NCI-H2029 treated with DMSO at 0.1 percent for 48 hours (cell line): Measurements from ENCODE around the gene CHD2.
A peak's percentile ranks its signal among the peaks of the same experiment; 100 is the strongest.
"Not testable (repeated sequence)": the region's sequence is repeated elsewhere in the genome, so short reads cannot be mapped to it uniquely, and the experiment has no call there.

ENCODE experiments used
- DNase-seq: peaks from one replicate; lab custom pipeline; 2025; lab: John Stamatoyannopoulos, UW

Gene CHD2

GRCh38 chr15:93049914-93050578 lies 149.9 kb downstream of the CHD2 start:
- DNase-seq, result peak; percentile 39

DNA sequence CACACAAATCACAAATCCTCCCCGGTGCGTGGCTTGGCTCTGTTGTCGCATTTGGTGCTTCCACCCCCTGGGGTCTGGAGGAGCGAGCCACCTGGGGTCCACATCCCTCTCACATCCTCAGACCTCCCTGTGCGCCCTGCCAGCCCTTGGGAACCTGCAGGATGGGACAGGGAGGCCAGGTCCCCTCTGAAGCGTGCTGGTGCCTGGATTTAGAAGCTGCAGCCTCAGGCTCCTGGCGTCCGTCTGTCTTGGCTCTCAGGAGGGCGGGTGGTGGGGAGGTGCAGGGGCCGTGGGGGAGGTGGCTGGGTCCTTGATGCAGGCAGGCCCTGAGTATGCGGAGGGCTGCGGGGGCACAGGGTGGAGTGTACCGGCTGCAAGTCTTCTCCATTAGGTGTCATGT lies 150.5 kb downstream of the CHD2 start:
- DNase-seq, result no peak

GRCh38 chr15:93051236-93052089 lies 151.3 kb downstream of the CHD2 start:
- DNase-seq, result no peak

DNA sequence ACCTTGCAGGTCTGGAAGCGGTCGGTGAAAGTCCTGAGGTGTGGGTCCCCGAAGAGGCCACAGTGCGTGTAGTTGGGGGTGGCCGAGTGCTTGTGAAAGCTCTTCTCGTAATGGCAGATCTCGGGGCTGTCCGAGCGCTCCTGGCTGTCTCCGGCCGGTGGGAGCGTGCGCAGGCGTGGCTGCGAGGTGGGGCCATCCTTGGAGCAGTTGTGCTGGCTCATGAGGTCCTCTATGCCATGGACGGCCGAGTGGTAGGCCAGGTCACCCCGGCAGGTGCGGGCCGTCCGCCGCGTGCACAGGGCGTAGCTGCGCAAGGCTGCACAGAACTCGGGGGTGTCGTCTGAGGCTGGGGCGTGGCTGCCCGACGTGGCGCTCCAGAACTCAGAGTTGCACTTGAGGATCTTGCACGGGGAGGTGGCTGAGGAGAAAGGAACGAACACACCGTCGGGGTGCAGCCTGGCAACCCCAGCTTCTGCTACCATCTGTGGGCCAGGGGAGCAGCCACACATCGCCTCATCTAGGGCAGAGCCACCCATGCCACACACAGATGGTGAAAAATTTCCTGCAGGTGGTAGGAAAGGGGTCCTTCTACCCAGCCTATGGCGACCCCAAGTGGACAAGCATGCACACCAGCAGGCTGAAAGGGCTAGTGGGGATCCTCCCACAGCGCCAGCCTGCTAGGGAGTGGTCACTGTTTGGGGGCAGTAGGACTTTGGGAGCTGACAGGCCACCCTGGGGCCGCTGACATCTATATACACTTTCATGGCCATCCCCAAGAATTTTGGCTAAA lies 152.2 kb downstream of the CHD2 start:
- DNase-seq, result no peak

GRCh38 chr15:93055211-93055610 lies 155.1 kb downstream of the CHD2 start:
- no peak for DNase-seq

DNA sequence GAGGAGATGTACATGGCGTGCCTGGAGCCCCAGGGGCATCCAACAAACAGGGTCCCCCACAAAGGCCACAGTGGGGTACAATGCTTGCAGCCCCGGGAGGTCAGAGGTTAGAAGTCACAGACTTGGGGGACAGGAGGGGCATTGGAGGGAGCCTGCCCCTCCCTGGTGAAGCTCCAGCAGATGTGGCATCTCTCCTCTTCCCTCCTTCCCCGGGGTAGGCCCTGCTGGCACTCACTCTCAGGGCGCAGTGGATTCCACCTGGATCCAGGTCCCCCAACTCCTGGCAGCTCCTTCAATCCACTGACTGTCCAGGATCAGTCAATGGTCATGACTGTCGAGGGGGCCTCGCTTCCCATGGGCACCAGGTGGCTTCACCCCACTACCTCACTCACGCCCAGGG lies 156.7 kb downstream of the CHD2 start:
- no peak for DNase-seq

DNA sequence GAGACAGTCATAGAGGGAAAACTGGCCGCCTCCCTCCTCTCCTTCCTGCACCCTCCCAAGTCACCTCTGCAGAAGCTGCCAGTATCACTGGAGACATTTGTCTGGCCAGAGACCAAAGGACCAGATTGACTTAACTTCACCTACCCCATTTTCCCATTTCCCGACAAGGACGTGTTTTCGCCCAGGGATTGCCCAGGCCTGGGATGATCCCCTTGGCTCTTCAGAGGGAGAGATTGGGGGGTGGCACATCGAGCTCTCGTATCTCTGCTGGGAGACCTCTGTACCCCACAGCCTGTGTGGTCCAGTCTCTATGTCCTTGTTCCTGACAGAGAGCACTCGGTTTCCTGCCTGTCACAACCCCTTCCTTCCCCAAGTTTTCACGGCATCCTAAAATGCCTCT lies 157.5 kb downstream of the CHD2 start:
- no peak for DNase-seq

GRCh38 chr15:93058128-93058527 lies 158.0 kb downstream of the CHD2 start:
- no peak for DNase-seq

- no peak for DNase-seq
These were observed 158.8 kb downstream of the CHD2 start for GRCh38 chr15:93058904-93059427.

- DNase-seq, result no peak
These were observed 159.3 kb downstream of the CHD2 start for GRCh38 chr15:93059442-93059841.

GRCh38 chr15:93060336-93061248 lies 160.5 kb downstream of the CHD2 start:
- no peak for DNase-seq

- not testable (repeated sequence) for DNase-seq
These were observed 162.6 kb downstream of the CHD2 start for GRCh38 chr15:93062628-93063261.

GRCh38 chr15:93063262-93063671 lies 163.1 kb downstream of the CHD2 start:
- no peak for DNase-seq

- DNase-seq, result no peak
These were observed 163.9 kb downstream of the CHD2 start for GRCh38 chr15:93063796-93064690.

- no peak for DNase-seq
These were observed 165.5 kb downstream of the CHD2 start for GRCh38 chr15:93065641-93066045.

GRCh38 chr15:93066224-93066681 lies 166.1 kb downstream of the CHD2 start:
- no peak for DNase-seq

DNA sequence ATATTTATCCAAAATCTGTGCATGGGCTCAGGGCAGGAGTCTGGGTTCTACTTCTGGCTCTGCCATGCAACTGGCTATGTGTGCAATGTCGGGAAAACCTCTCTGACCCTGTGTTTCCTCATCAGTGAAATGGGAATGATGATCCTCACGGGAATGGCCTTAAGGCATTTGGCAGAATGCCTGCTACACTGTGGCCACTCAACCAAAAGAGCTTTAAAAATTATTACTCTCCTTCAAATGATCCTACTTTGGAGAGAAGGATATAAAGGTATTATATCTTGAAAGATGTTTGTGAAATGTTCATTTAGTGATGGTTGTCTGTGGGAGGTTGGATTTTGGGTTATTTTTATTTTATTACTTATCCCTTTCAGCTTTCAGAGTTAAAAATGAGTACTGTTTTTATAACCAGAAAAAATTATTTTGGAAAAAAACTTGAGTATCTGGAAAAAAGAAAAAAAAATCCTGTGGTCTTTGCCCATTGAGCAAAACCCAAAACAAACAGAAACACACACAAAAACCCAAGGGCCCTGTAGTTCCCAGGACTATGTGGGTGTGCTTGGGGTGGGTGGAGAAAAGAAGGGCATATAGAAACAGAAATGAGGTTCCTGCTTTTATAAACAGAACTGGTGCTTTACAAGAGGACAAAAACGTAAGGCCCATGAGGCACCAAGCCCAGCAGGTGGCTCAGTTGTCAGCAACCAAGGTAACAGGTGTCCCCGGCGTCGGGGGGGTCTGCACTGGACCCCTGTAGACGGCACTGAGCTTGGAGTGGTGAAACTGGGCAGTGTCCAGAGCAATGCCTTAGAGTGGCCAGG lies 166.9 kb downstream of the CHD2 start:
- DNase-seq, result no peak

GRCh38 chr15:93067649-93068085 lies 167.5 kb downstream of the CHD2 start:
- DNase-seq, result no peak
